Activated T-helper 17 cell treated with anti-CD3 and anti-CD28 coated beads, Interleukin-2, amount 50 U/mL, for 72 hours (primary cell): ENCODE data around the gene TSC1. TPM values are rescaled to one million over a fixed set of nuclear protein-coding genes. Genes with fewer than 3 reads are reported as not detected.
"Not testable (repeated sequence)": the region's sequence is repeated elsewhere in the genome, so short reads cannot be mapped to it uniquely, and the experiment has no call there.

Experiments used
- ATAC-seq: fragments of 150-1000 bp; cut with Tn5 transposase; replicated peaks from 2 replicates; pipeline ENCODE4 v1.10.0; 2021; ENCODE audit warnings: mild to moderate bottlenecking, moderate library complexity
- H3K27ac Mint-ChIP-seq: one replicate; pipeline ENCODE4 v1.8.0; 2022; ENCODE audit warnings: mixed read lengths
- H3K27me3 Mint-ChIP-seq: one replicate; pipeline ENCODE4 v1.8.0; 2022; ENCODE audit warnings: mixed read lengths
- H3K36me3 Mint-ChIP-seq: one replicate; pipeline ENCODE4 v1.8.0; 2022; ENCODE audit warnings: low read depth, mild to moderate bottlenecking, mixed read lengths
- H3K4me1 Mint-ChIP-seq: one replicate; pipeline ENCODE4 v1.8.0; 2022; ENCODE audit warnings: mixed read lengths
- H3K4me3 Mint-ChIP-seq: one replicate; pipeline ENCODE4 v1.8.0; 2022; ENCODE audit warnings: mild to moderate bottlenecking, mixed read lengths
- H3K9me3 Mint-ChIP-seq: one replicate; pipeline ENCODE4 v1.8.0; 2022; ENCODE audit warnings: mixed read lengths
- total RNA-seq, 2 donors: library from RNA; stranded (reverse); gene quantifications; one replicate each; pipeline ENCODE4 v1.2.3, GENCODE V29; 2022

Gene TSC1
- 10 to 100 TPM; 31.2 to 45.4 TPM for total RNA-seq

DNA sequence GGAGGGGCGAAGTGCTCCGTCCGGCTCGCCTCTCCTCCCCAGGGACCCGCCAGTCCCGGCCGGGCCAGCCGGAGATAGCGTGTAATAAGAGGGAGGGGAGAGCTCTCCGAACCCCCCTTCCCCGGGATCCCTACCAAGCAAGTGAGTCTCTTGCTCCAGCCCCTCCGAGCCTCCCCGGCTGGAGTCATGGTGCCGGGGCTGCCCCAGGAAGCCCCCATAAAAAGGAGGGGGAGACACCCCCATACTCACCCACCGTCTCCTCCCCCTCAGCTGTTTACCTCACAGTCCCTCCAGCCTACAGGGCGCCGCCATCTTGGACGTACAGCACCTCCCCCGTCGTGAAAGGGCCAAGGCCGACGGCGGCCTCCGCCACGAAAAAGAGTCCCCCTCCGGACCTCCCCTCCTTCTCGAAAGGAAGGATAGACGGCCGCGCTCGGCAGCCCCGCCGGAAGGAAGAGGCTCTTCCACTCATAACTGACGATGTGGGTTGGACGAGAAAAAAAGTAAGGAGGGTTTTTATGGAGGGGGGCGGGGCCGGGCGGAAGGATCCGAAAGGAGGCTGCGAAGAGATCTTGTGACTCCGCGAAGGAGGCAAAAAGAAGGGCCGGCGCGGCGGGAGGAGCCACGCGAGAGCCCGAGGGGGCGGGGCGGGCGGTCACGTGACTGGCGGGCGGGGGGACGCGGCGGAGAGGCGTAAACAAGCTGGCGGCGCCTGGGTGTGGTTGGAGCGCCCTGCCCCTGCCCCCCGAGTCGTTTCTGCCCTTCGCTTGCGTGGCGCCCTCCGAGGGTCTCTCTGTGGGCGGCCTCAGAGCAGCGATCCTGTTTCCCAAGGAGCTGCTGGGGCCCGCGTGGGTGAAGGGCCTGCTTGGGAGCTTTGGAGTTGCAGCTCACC lies at the start of gene TSC1:
TSS of gene TSC1 (minus strand) at position 323 of the 892 bp plus-strand sequence. CDS start 15,744 bp downstream, outside the sequence.
- Mint-ChIP-seq H3K4me1 (peaks cover 22% of the 10 kb centered on the region), H3K4me3 (peak within 1 kb of the TSS; percentile 99), H3K9me3 (no peaks in the 10 kb centered on the region), H3K36me3 (peaks cover 5% of the 10 kb centered on the region), H3K27me3 (no peaks in the 10 kb centered on the region), H3K27ac (peak within 1 kb of the TSS; percentile 100)
- ATAC-seq: peak; percentile 91

DNA sequence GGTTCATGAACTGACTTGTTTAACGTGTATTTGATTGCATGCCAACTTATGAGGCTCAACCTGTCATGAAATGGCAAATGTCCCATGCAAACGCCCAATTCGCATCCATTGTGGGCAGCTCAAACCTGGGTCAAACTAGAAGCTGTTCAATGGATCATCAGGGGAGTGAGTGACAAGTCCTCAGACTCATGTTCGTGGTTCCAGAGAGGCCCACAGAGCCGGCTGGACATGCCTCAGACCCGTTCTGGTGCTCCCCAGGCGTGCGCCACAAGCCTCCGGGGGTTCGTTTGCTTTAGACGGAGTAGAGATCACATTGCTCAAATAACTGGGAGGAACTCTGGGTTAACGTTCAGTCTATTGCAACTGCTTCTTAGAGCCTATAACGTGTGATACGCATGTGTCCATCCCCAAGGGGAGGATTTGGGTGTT lies 49.1 kb upstream of the TSC1 start:
- Mint-ChIP-seq H3K9me3 (no peaks in the 10 kb centered on the region), H3K27me3 (peaks cover 28% of the 10 kb centered on the region), H3K4me1 (no peaks in the 10 kb centered on the region), H3K4me3 (no peak overlapping the region), H3K27ac (no peak overlapping the region), H3K36me3 (no peaks in the 10 kb centered on the region)
- ATAC-seq: no peak

DNA sequence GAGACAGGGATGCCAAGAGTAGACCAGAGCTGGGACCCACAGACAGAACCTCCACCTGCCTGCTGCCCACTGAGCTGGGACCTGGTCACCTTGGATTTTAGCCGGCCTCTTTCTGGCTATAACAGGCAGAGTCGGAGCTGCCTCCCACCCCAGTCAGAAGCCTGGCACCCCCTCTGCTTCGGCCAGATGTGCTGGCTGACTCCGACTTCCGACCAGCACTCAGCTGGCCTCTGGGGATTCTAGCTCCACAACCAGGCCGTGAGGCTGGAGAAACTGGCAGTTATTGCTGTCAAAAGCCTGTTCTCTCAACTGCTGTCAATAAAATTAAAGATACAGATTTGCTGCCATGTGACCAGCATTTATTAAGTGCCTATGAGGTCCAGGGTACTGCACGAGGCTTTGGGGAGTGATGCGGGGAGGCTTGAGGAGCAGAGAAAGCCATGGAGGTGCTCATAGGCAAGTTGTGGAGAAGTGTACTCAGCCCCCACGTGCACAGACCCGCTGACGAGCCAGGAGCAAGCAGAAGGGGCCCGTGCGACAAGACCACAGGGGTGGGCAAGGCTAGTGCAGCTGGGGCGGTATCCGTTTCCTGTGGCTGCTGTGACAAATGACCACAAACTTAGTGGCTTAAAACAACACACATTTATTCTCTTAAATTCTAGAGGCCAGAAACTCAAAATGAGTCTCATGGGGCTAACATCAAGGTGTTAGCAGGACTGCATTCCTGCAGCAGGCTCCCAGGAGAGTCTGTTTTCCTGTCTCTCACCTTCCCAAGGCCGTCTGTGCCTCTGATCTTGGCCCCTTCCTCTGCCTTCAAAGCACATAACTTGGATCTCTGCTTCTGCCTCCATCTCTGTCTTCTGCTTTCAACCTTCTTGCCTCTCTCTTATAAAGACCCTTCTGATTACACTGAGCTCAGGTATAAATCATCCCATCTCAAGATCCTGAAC lies 47.2 kb upstream of the TSC1 start:
- ATAC-seq: no peak

DNA sequence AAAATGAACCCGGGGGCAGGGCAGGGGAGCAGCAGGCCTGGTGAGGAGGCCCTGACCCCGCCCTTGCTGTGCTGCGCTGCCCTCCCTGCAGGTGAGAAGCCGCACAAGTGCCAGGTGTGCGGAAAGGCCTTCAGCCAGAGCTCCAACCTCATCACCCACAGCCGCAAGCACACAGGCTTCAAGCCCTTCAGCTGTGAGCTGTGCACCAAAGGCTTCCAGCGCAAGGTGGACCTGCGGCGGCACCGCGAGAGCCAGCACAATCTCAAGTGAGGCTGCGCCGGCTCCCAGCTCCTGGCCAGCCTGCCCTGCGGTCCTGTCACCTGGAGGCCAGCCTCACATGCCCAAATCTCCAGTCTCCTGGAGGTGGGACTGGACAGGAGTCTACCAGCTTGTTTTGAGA lies 46.4 kb upstream of the TSC1 start:
- H3K4me1 Mint-ChIP-seq: no peaks in the 10 kb centered on the region
- H3K4me3 Mint-ChIP-seq: no peak overlapping the region
- peaks cover 31% of the 10 kb centered on the region for H3K27me3 Mint-ChIP-seq
- no peaks in the 10 kb centered on the region for H3K36me3 Mint-ChIP-seq
- no peak for ATAC-seq
- H3K9me3 Mint-ChIP-seq: no peaks in the 10 kb centered on the region
- H3K27ac Mint-ChIP-seq: no peak overlapping the region

More for the DNA sequence above, 47.2 kb upstream of the TSC1 start:
- H3K36me3 Mint-ChIP-seq: no peaks in the 10 kb centered on the region
- H3K27ac Mint-ChIP-seq: no peak overlapping the region
- H3K9me3 Mint-ChIP-seq: no peaks in the 10 kb centered on the region
- H3K4me1 Mint-ChIP-seq: no peaks in the 10 kb centered on the region
- peaks cover 27% of the 10 kb centered on the region for H3K27me3 Mint-ChIP-seq
- no peak overlapping the region for H3K4me3 Mint-ChIP-seq

DNA sequence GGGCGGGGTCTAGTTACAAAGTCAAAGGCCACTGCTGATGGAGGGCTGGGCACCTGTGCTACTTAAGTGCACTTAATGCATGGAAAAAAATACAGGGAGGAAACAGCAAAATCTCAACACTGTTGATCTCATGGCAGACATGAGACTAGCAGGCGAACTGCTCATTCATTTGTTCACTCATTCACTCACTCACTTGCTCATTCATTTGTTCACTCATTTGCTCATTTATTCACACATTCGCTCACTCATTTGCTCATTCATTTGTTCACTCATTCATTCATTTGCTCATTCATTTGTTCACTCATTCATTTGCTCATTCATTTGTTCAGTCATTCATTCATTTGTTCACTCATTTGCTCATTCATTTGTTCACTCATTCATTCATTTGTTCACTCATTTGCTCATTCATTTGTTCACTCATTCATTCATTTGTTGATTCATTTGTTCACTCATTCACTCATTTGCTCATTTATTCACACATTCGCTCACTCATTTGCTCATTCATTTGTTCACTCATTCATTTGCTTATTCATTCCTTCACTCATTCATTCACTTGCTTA lies 45.7 kb upstream of the TSC1 start:
- ATAC-seq, H3K36me3 Mint-ChIP-seq, H3K4me1 Mint-ChIP-seq, H3K27ac Mint-ChIP-seq, H3K4me3 Mint-ChIP-seq, H3K9me3 Mint-ChIP-seq: not testable (repeated sequence)
- peaks cover 33% of the 10 kb centered on the region for H3K27me3 Mint-ChIP-seq

DNA sequence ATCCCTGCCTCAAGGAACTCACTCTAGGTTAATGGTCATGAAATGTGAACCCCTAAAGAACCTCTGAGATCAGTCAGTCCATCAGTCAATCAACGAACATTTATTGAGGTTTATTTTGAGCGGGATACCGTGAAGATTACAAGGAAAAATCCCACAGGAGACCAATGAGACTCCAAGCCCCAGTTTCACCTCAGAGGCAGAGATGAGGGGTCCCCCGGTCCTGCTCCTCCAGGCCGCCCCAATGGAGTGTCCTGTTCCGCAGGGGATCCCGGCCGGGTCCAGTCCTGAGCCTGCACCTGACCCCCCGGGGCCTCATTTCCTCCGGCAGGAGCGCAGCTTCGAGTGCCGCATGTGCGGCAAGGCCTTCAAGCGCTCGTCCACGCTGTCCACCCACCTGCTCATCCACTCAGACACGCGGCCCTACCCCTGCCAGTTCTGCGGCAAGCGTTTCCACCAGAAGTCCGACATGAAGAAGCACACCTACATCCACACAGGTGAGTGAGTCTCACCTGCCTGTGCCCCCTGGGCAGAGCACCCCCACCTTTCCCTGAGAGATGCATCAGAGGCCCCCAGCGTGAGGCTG lies 45.1 kb upstream of the TSC1 start:
- no peaks in the 10 kb centered on the region for H3K4me1 Mint-ChIP-seq

DNA sequence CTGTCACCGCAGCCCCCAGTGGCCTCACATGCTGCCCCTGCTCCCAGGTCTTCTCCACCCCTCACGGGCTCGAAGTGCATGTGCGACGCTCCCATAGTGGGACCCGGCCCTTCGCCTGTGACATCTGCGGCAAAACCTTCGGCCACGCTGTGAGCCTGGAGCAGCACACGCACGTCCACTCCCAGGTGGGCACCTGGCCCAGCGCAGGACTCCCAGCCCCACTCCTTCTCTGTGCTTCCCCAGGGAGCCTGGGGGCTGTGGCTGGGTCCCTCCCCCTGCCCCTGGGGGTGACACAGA lies 44.5 kb upstream of the TSC1 start:
- Mint-ChIP-seq H3K36me3 (no peaks in the 10 kb centered on the region), H3K4me1 (no peaks in the 10 kb centered on the region), H3K27me3 (peaks cover 28% of the 10 kb centered on the region), H3K27ac (no peak overlapping the region), H3K4me3 (no peak overlapping the region), H3K9me3 (no peaks in the 10 kb centered on the region)
- ATAC-seq: no peak

More for the DNA sequence above, 45.1 kb upstream of the TSC1 start:
- Mint-ChIP-seq H3K36me3 (no peaks in the 10 kb centered on the region), H3K9me3 (no peaks in the 10 kb centered on the region), H3K27me3 (peaks cover 31% of the 10 kb centered on the region), H3K4me3 (no peak overlapping the region), H3K27ac (no peak overlapping the region)
- ATAC-seq: no peak

DNA sequence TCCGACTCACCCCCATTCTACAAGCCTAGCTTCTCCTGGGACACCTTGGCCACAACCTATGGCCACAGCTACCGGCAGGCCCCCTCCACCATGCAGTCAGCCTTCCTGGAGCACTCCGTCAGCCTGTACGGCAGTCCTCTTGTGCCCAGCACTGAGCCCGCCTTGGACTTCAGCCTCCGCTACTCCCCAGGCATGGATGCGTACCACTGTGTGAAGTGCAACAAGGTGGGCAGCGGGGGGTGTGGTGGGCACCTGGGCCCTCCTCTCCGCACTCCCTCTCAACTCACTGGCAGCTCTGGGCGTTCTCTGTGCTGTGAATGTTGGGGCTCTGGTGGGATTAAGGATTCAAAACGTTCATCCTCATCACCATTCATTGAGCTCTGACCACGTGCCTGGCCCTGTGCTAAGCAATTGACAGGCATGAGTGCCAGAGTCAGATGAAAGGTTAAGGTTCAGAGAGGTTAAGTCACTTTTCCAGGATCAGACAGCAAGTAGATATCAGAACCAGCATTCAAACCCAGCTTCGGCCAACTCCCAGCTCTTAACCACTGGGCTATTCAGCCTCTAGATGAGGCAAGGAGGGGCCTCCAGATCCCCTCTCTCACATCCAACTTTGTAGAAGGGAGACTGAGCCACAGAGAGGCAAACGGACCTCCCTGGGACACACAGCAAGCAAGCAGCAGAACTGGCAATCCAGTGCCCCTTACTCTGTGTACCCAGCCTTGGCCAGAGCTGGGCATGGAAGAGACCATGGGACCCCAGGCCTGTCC lies 44.0 kb upstream of the TSC1 start:
- Mint-ChIP-seq H3K4me1 (no peaks in the 10 kb centered on the region), H3K4me3 (no peak overlapping the region), H3K27me3 (peaks cover 28% of the 10 kb centered on the region), H3K36me3 (no peaks in the 10 kb centered on the region), H3K9me3 (no peaks in the 10 kb centered on the region), H3K27ac (no peak overlapping the region)
- no peak for ATAC-seq

DNA sequence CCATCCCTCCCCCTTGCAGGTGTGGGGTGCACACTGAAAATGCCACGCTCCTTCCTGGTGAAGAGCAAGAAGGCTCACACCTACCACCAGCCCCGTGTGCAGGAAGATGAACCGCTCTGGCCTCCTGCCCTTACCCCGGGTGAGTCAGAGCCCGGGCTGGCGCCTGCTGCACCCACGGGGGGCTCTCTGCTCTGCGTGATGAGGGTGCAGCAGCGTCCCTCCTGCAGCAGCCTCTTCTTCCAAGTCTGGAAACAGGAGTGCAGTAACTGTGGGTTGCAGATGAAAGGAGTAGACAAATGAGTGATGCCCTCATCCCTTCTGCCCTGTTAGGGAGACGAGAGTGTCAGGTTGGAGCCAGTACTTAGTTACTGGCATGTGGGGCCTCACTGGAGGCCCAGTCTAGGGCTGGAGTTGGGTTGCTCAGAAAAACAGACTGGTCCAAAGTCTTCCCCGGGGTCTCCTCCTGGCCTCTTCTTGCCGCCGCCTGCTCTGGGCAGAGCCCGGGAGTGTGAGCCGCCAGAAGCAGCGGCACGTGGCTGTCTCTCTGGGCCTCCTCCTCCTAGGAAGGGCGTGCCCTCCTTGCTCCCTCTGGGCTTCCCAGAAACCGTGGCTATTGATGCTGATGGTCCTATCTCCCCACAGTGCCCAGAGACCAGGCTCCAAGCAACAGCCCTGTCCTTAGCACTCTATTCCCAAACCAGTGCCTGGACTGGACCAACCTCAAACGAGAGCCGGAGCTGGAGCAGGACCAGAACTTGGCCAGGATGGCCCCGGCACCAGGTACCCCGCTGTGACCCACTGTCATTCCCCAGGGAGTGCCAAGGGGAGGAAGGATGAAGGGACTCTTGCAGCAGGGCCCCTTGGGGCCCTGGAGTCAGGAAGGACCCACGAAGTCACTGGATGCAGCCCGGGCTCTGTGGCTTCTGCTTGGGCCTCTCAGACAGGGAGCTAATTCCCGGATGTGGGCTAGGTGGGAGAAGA lies 42.5 kb upstream of the TSC1 start:
- Mint-ChIP-seq H3K27me3 (peaks cover 27% of the 10 kb centered on the region), H3K9me3 (no peaks in the 10 kb centered on the region), H3K27ac (no peak overlapping the region), H3K4me1 (no peaks in the 10 kb centered on the region), H3K36me3 (no peaks in the 10 kb centered on the region), H3K4me3 (no peak overlapping the region)
- ATAC-seq: no peak

DNA sequence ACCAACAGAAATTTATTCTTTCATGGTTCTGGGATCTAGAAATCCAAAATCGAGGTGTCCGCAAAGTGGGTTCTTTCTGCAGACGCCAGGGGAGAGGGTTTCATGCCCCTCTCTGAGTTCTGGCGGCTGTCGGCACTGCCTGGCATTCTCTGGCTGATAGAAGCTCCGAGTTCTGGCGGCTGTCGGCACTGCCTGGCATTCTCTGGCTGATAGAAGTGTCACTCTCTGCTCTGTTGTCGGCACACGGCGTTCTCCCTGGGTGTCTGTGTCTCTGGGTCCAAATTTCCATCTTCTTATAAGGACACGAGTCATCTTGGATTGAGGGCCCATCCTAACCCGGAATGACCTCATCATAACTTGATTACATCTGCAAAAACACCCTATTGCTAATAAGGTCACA lies 41.7 kb upstream of the TSC1 start:
- no peaks in the 10 kb centered on the region for H3K9me3 Mint-ChIP-seq
- H3K36me3 Mint-ChIP-seq: no peaks in the 10 kb centered on the region
- H3K27ac Mint-ChIP-seq: no peak overlapping the region
- H3K4me3 Mint-ChIP-seq: no peak overlapping the region
- no peak for ATAC-seq
- H3K4me1 Mint-ChIP-seq: no peaks in the 10 kb centered on the region
- peaks cover 28% of the 10 kb centered on the region for H3K27me3 Mint-ChIP-seq

DNA sequence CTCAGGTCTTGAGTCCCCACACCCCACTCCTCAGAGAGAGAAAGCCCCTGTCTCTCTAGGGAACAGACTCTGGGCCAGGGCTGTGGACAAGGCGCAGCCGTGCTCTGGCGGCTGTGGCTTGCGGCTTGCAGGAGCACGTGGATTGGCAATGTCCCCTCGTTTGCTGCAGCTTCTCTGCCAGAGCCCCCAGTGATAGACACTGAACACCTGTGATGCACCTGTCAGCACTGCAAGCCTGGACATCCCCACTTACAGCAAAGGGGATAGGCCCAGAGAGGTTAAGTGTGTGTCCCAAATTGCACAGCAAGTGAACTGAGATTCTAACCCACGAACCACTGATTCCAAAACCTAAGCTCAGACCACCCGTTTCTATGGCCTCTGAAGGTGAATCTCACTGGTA lies 41.1 kb upstream of the TSC1 start:
- no peaks in the 10 kb centered on the region for H3K9me3 Mint-ChIP-seq
- H3K36me3 Mint-ChIP-seq: no peaks in the 10 kb centered on the region
- no peak for ATAC-seq
- no peak overlapping the region for H3K27ac Mint-ChIP-seq
- no peak overlapping the region for H3K4me3 Mint-ChIP-seq
- H3K27me3 Mint-ChIP-seq: peaks cover 31% of the 10 kb centered on the region
- no peaks in the 10 kb centered on the region for H3K4me1 Mint-ChIP-seq

DNA sequence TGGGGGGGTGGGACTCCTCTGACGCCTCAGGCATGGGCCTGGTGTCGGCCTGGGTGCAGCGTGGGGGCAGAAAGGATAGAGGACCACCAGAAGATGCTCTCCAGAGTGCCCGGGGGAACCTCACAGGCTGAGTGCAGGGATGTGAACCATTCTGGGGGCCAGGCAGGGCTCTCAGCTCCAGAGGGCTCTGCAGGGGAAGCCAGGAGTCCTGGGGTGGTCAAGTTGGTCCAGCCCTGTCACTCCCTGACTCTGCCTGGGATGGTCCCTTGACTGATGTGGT lies 40.6 kb upstream of the TSC1 start:
- no peak overlapping the region for H3K4me3 Mint-ChIP-seq
- no peak for ATAC-seq
- H3K9me3 Mint-ChIP-seq: no peaks in the 10 kb centered on the region
- no peaks in the 10 kb centered on the region for H3K36me3 Mint-ChIP-seq
- H3K27ac Mint-ChIP-seq: no peak overlapping the region
- H3K4me1 Mint-ChIP-seq: no peaks in the 10 kb centered on the region
- peaks cover 34% of the 10 kb centered on the region for H3K27me3 Mint-ChIP-seq
